Gastroesophageal sphincter (tissue), 4 donors: ENCODE measurements around the gene CD3G. TPM values are rescaled to one million over a fixed set of nuclear protein-coding genes. Genes with fewer than 3 reads are reported as not detected.

Experiments used
- ATAC-seq: fragments of 150-250 bp; one replicate; pipeline ENCODE4 v1.9.1; 2016; ENCODE audit warnings: mild to moderate bottlenecking, moderate library complexity
- H3K27ac ChIP-seq, 4 donors: fragments of 200-600 bp; sonication (generic) in 3 of 4; 1 replicate in 3 of 4; 2 replicates in 1 of 4; pipeline ENCODE4 v1.5.1; 2016 to 2019
- H3K27me3 ChIP-seq: fragments of 200-600 bp; sonication (generic); one replicate; pipeline ENCODE4 v1.5.1; 2019
- H3K36me3 ChIP-seq, 2 donors: fragments of 200-600 bp; sonication (generic); one replicate each; pipeline ENCODE4 v1.5.1; 2019; ENCODE audit warnings: control low read depth in 1 of 2
- H3K4me1 ChIP-seq, 3 donors: fragments of 200-600 bp; sonication (generic); 1 replicate in 2 of 3; 2 replicates in 1 of 3; pipeline ENCODE4 v1.5.1; 2016 to 2019; ENCODE audit warnings: control low read depth in 2 of 3
- H3K4me3 ChIP-seq, 2 donors: fragments of 200-600 bp; sonication (generic); one replicate each; pipeline ENCODE4 v1.5.1; 2019; ENCODE audit warnings: mild to moderate bottlenecking in 1 of 2, moderate library complexity in 1 of 2
- H3K9me3 ChIP-seq, 3 donors: fragments of 200-600 bp; sonication (generic); one replicate each; pipeline ENCODE4 v1.5.1; 2017 to 2019; ENCODE audit warnings: control low read depth in 2 of 3
- EP300 ChIP-seq: sonication (generic); formaldehyde crosslinking; IDR thresholded peaks from one replicate; pipeline ENCODE4 v1.6.1; 2017; ENCODE audit warnings: antibody characterized with exemption, mild to moderate bottlenecking
- POLR2A ChIP-seq, 2 donors: fragments of 450-650 bp; IDR thresholded peaks; one replicate each; pipeline ENCODE4 v1.6.1; 2017; ENCODE audit warnings: antibody characterized with exemption in 2 of 2, mild to moderate bottlenecking in 2 of 2, moderate library complexity in 1 of 2
- POLR2AphosphoS5 ChIP-seq: sonication (generic); formaldehyde crosslinking; IDR thresholded peaks from one replicate; pipeline ENCODE4 v1.6.1; 2017; ENCODE audit warnings: antibody characterized with exemption
- WGBS, 2 donors: methylation state at CpG; one replicate each; pipeline ENCODE4 v1.1.5; 2018; ENCODE audit warnings: low coverage in 1 of 2; 5-methylcytosine and 5-hydroxymethylcytosine counted together
- total RNA-seq, 4 donors: library from RNA; depleted of rRNA; stranded (reverse); fragments of >200 nt; gene quantifications; one replicate each; pipeline ENCODE4 v1.1.0, GENCODE V29; 2016
- TF ChIP-seq, protein P1 (sequence below), 4 experiments: fragments of 200-600 bp in 2 of 4; fragments of 450-650 bp in 2 of 4; sonication (generic) in 1 of 4; IDR thresholded peaks; one replicate each; pipeline ENCODE4 v1.5.1; 2017 to 2019; ENCODE audit warnings: antibody characterized with exemption in 4 of 4, mild to moderate bottlenecking in 2 of 4, moderate library complexity in 2 of 4

The CD3G gene
- total RNA-seq, 4 donors from 2014 or later: 0.10 to 1.3 (median 0.46) TPM; not detected in 1

DNA sequence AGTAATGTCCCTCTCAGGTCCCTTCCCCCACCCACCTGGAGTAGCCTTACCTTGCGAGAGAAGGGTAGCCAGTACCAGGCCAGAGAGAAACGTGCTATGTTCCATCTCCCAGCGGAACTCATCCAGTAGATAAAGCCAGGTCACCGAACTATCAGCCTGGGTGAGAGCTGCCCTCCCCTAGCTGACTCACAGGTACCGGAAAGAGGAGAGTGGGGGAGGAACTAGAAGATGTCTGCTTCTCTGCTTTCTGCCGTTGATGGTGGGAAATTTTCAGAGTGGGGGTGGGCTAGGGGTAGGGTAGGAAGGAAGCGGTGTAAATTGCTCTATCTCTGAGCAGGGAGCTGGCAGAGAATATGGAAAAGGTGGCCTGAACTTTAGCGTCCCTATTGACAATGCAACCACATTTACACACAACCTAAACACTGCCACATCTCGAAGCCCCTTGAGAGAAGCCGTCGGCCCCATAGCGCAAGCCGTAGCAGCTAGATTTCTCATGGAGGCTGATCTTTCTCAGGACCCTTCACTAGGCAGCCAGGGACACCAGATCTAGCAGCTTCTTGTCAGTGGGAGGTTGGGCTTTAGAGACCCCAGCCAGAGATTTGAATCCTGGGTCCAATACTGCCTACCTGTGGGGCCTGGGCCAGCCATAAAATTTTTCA is 1.5 kb upstream of the CD3G start, which contains the start of gene CD3D:
Gene CD3D, minus strand, starts transcription at position 203 of the 659 bp plus-strand sequence. Its CDS starts 98 bp downstream, at position 105.
- no peak for ATAC-seq
- no peaks in the 10 kb centered on the region for H3K36me3 ChIP-seq
- no peak within 1 kb of the TSS for H3K27ac ChIP-seq
- TF ChIP-seq POLR2A (IDR thresholded peaks at IDR 0.05) (no peak), POLR2AphosphoS5 (no peak), EP300 (no peak)
- TF ChIP-seq, protein P1, sequence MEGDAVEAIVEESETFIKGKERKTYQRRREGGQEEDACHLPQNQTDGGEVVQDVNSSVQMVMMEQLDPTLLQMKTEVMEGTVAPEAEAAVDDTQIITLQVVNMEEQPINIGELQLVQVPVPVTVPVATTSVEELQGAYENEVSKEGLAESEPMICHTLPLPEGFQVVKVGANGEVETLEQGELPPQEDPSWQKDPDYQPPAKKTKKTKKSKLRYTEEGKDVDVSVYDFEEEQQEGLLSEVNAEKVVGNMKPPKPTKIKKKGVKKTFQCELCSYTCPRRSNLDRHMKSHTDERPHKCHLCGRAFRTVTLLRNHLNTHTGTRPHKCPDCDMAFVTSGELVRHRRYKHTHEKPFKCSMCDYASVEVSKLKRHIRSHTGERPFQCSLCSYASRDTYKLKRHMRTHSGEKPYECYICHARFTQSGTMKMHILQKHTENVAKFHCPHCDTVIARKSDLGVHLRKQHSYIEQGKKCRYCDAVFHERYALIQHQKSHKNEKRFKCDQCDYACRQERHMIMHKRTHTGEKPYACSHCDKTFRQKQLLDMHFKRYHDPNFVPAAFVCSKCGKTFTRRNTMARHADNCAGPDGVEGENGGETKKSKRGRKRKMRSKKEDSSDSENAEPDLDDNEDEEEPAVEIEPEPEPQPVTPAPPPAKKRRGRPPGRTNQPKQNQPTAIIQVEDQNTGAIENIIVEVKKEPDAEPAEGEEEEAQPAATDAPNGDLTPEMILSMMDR (IDR thresholded peaks at IDR 0.05): no peak
- no peaks in the 10 kb centered on the region for H3K9me3 ChIP-seq
- no peak within 1 kb of the TSS for H3K4me3 ChIP-seq
- H3K4me1 ChIP-seq: no peaks in the 10 kb centered on the region
- H3K27me3 ChIP-seq: peaks cover 68% of the 10 kb centered on the region
- 33 to 88% methylated on average over 1 to 9 of the region's 13 CpGs for WGBS, 2 donors

DNA sequence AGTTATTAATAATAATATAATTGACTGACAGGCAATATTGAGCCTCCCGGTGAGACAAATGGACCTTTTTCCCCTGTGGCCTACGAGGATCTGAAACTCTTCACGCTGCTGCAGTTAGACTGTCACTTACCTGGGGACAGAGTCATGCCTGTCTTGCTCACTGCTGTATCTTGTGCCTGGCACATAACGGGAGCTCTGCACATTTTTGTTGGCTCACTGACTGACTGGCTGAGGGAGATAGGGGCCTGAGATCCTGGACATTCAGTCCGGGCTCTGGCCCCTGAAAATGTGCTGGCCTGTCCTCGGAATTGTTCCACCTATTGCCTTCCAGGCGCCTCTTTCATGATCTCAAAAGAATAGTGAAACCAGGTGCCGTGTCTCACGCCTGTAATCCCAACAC is 896 bp upstream of the CD3G start:
- H3K36me3 ChIP-seq: no peaks in the 10 kb centered on the region
- no peak for ATAC-seq
- no peak for TF ChIP-seq POLR2A (IDR thresholded peaks at IDR 0.05)
- TF ChIP-seq, protein P1 (IDR thresholded peaks at IDR 0.05): no peak
- no peak for TF ChIP-seq EP300
- TF ChIP-seq POLR2AphosphoS5: no peak
- H3K4me1 ChIP-seq: no peaks in the 10 kb centered on the region
- H3K27ac ChIP-seq: no peak overlapping the region
- H3K27me3 ChIP-seq: peaks cover 66% of the 10 kb centered on the region
- WGBS, 2 donors: 56 to 79% methylated on average over 3 of the region's 9 CpGs
- H3K4me3 ChIP-seq: no peak overlapping the region
- H3K9me3 ChIP-seq: no peaks in the 10 kb centered on the region

DNA sequence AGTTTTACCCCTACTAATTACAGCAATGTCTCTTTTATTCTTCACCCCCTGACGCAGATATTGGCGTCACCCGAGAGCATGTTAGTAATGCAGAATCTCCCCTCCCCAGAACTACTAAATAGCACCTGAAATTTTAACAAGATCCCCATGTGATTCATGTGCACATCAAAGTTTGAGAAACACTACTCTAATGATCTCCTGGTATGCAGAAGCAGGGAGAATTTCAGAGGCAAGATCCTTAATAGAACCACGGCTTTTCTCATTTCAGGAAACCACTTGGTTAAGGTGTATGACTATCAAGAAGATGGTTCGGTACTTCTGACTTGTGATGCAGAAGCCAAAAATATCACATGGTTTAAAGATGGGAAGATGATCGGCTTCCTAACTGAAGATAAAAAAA is 5.3 kb downstream of the CD3G start:
- Histone ChIP-seq H3K4me3 (no peak overlapping the region), H3K36me3 (no peaks in the 10 kb centered on the region), H3K27ac (no peak overlapping the region), H3K27me3 (peaks cover 59% of the 10 kb centered on the region), H3K4me1 (no peaks in the 10 kb centered on the region), H3K9me3 (no peaks in the 10 kb centered on the region)
- ATAC-seq: no peak
- 77% methylated on average over 5 to 6 of the region's 6 CpGs for WGBS, 2 donors
- no peak for TF ChIP-seq POLR2AphosphoS5
- TF ChIP-seq EP300: no peak
- TF ChIP-seq, protein P1 (IDR thresholded peaks at IDR 0.05): no peak
- TF ChIP-seq POLR2A (IDR thresholded peaks at IDR 0.05): no peak

DNA sequence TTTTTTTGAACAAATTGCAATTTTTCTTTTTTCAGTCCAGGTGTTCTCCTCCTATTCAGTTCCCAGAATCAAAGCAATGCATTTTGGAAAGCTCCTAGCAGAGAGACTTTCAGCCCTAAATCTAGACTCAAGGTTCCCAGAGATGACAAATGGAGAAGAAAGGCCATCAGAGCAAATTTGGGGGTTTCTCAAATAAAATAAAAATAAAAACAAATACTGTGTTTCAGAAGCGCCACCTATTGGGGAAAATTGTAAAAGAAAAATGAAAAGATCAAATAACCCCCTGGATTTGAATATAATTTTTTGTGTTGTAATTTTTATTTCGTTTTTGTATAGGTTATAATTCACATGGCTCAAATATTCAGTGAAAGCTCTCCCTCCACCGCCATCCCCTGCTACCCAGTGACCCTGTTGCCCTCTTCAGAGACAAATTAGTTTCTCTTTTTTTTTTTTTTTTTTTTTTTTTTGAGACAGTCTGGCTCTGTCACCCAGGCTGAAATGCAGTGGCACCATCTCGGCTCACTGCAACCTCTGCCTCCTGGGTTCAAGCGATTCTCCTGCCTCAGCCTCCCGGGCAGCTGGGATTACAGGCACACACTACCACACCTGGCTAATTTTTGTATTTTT is 9.1 kb downstream of the CD3G start:
- Histone ChIP-seq H3K4me3 (no peak overlapping the region), H3K36me3 (no peaks in the 10 kb centered on the region), H3K27ac (no peak overlapping the region), H3K27me3 (peaks cover 41% of the 10 kb centered on the region), H3K4me1 (no peaks in the 10 kb centered on the region), H3K9me3 (no peaks in the 10 kb centered on the region)
- WGBS, 2 donors: 1 to 20% methylated on average over 3 to 5 of the region's 6 CpGs
- ATAC-seq: no peak
- TF ChIP-seq POLR2A (IDR thresholded peaks at IDR 0.05) (no peak), EP300 (no peak)
- TF ChIP-seq, protein P1 (IDR thresholded peaks at IDR 0.05): peak; percentile 22 to 52 (median 46)

DNA sequence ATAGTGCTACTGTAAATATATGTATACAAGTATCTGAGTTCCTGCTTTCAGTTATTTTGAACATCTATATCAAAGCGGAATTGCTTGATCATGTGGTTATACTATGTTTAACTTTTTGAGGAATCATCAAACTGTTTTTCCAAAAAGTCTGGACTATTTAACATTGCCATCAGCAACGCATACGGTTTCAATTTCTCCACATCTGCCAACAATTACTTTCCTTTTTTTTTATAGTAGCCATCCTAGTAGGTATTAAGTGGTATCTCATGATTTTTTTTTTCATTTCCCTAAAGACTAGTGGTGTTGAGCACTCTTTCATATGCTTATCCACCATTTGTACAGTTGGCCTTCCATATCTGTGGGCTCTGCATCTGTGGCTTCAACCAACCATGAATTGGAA is 13.9 kb downstream of the CD3G start:
- WGBS, 2 donors: 44 to 51% methylated on average over 3 of the region's 3 CpGs
- Histone ChIP-seq H3K4me3 (no peak overlapping the region), H3K27me3 (no peaks in the 10 kb centered on the region), H3K36me3 (no peaks in the 10 kb centered on the region), H3K9me3 (no peaks in the 10 kb centered on the region), H3K4me1 (peaks cover 0 to 24% (median 0%) of the 10 kb centered on the region in 3 donors), H3K27ac (no peak overlapping the region)
- ATAC-seq: no peak
- TF ChIP-seq, protein P1 (IDR thresholded peaks at IDR 0.05): no peak
- TF ChIP-seq POLR2AphosphoS5 (no peak), EP300 (no peak), POLR2A (IDR thresholded peaks at IDR 0.05) (no peak)
